Naive thymus-derived CD4-positive, alpha-beta T cell (primary cell): ENCODE results near the gene OXCT1. TPM values are rescaled to one million over a fixed set of nuclear protein-coding genes. Genes with fewer than 3 reads are reported as not detected.

Experiments used
- ATAC-seq: fragments of 150-1000 bp; cut with Tn5 transposase; 2 replicates; pipeline ENCODE4 v1.10.0; 2021; ENCODE audit warnings: mild to moderate bottlenecking, moderate library complexity
- CTCF ChIA-PET: fragments of 350-600 bp; sonication (Branson Sonifier 250); formaldehyde crosslinking; loops from one replicate; lab custom pipeline; 2021; ENCODE audit warnings: antibody characterized with exemption; lab: Charles Lee
- POLR2A ChIA-PET: fragments of 350-600 bp; sonication (Branson Sonifier 250); formaldehyde crosslinking; loops from one replicate; lab custom pipeline; 2021; ENCODE audit warnings: antibody characterized with exemption, inconsistent platforms; lab: Charles Lee
- DNase-seq, 9 donors: peaks; one replicate each; pipeline versions ENCODE4 v3.0.0 to v3.0.0-alpha.2; 2020 to 2022; ENCODE audit warnings: mixed read lengths in 1 of 9
- H3K27ac ChIP-seq: one replicate; pipeline ENCODE4 v1.7.0; 2013; ENCODE audit warnings: mild to moderate bottlenecking, low read depth, low read length, moderate library complexity
- H3K27me3 ChIP-seq, 2 donors: one replicate each; pipeline ENCODE4 v1.7.0; 2013; ENCODE audit warnings: low read length in 2 of 2, mild to moderate bottlenecking in 2 of 2, moderate library complexity in 2 of 2; ENCODE audit not compliant: control insufficient read depth in 2 of 2, insufficient read depth in 2 of 2
- H3K36me3 ChIP-seq, 3 experiments: 1 replicate in 2 of 3; 2 replicates in 1 of 3; pipeline ENCODE4 v1.7.0; 2013; ENCODE audit warnings: low read length in 3 of 3, mild to moderate bottlenecking in 3 of 3, moderate library complexity in 1 of 3; ENCODE audit not compliant: insufficient read depth in 3 of 3, control insufficient read depth in 2 of 3
- H3K4me1 ChIP-seq, 2 donors: one replicate each; pipeline ENCODE4 v1.7.0; 2013; ENCODE audit warnings: low read length in 2 of 2, mild to moderate bottlenecking in 2 of 2, moderate library complexity in 1 of 2; ENCODE audit not compliant: control insufficient read depth in 2 of 2, insufficient read depth in 2 of 2
- H3K4me3 ChIP-seq: 2 replicates; pipeline ENCODE4 v1.7.0; 2013; ENCODE audit warnings: mild to moderate bottlenecking, low read length
- H3K9me3 ChIP-seq, 3 experiments: 1 replicate in 2 of 3; 2 replicates in 1 of 3; pipeline ENCODE4 v1.7.0; 2013; ENCODE audit warnings: low read length in 3 of 3; ENCODE audit not compliant: control insufficient read depth in 2 of 3
- H3K27ac Mint-ChIP-seq, 9 donors: one replicate each; pipeline ENCODE4 v1.8.0; 2020 to 2022; ENCODE audit warnings: mixed read lengths in 9 of 9, mild to moderate bottlenecking in 8 of 9, moderate library complexity in 5 of 9, inconsistent platforms in 2 of 9
- H3K27me3 Mint-ChIP-seq, 5 donors: one replicate each; pipeline ENCODE4 v1.8.0; 2021 to 2022; ENCODE audit warnings: mixed read lengths in 5 of 5, mild to moderate bottlenecking in 1 of 5
- H3K36me3 Mint-ChIP-seq, 5 donors: one replicate each; pipeline ENCODE4 v1.8.0; 2020 to 2022; ENCODE audit warnings: mixed read lengths in 5 of 5, mild to moderate bottlenecking in 3 of 5, inconsistent platforms in 1 of 5
- H3K4me1 Mint-ChIP-seq, 7 donors: one replicate each; pipeline ENCODE4 v1.8.0; 2020 to 2022; ENCODE audit warnings: mixed read lengths in 7 of 7, mild to moderate bottlenecking in 3 of 7, inconsistent platforms in 1 of 7
- H3K4me3 Mint-ChIP-seq, 10 donors: one replicate each; pipeline ENCODE4 v1.8.0; 2020 to 2022; ENCODE audit warnings: mild to moderate bottlenecking in 10 of 10, mixed read lengths in 10 of 10, moderate library complexity in 6 of 10, inconsistent platforms in 2 of 10
- H3K9me3 Mint-ChIP-seq, 11 donors: one replicate each; pipeline ENCODE4 v1.8.0; 2020 to 2022; ENCODE audit warnings: mixed read lengths in 11 of 11, mild to moderate bottlenecking in 4 of 11, inconsistent platforms in 1 of 11, moderate library complexity in 1 of 11
- intact Hi-C, 2 donors: fragments of 100-400 bp; cut with micrococcal nuclease; formaldehyde crosslinking; loops; one replicate each; pipeline ENCODE4 v1.15.1; 2023
- polyA plus RNA-seq, 2 donors: library from polyadenylated mRNA; unstranded; fragments of 300-500 nt; fragmentation: Illumina TruSeq; gene quantifications; one replicate each; pipeline ENCODE4 v1.2.3, GENCODE V29; 2021
- total RNA-seq, 6 experiments: library from RNA in 5 of 6; stranded (reverse) in 5 of 6; gene quantifications; 1 replicate in 5 of 6; 2 replicates in 1 of 6; pipeline ENCODE4 v1.2.3 and lab custom pipeline; 2021 to 2026

The OXCT1 gene
- total and polyA plus RNA-seq, 7 experiments from 2014 or later = 18.6 to 53.1 (median 30.0) TPM

GRCh38 chr5:41883936-41884335, 13.7 kb upstream of the OXCT1 start:
- H3K4me1 ChIP-seq = no peaks in the 10 kb centered on the region
- POLR2A ChIA-PET = interaction anchor here (0.6 kb wide), 1 partner anchor 8 kb away, joined by 3 read pairs; no protein-coding TSS in a partner anchor

GRCh38 chr5:41883243-41883642, 13.0 kb upstream of the OXCT1 start:
- Histone ChIP-seq H3K4me1 (no peaks in the 10 kb centered on the region), H3K9me3 (no peaks in the 10 kb centered on the region), H3K36me3 (no peaks in the 10 kb centered on the region), H3K4me3 (no peak overlapping the region), H3K27me3 (no peaks in the 10 kb centered on the region), H3K27ac (no peak overlapping the region)
- no peak for ATAC-seq
- peaks cover 0 to 11% (median 0%) of the 10 kb centered on the region in 7 donors for H3K4me1 Mint-ChIP-seq
- intact Hi-C loops = no loop called here
- H3K36me3 Mint-ChIP-seq = peaks cover 0 to 5% (median 0%) of the 10 kb centered on the region in 5 donors
- peaks cover 0 to 3% (median 0%) of the 10 kb centered on the region in 11 donors for H3K9me3 Mint-ChIP-seq
- peaks cover 12 to 24% (median 18%) of the 10 kb centered on the region in 5 donors for H3K27me3 Mint-ChIP-seq
- no peak overlapping the region for H3K27ac Mint-ChIP-seq
- no peak for DNase-seq
- ChIA-PET CTCF (no interaction called here), POLR2A (interaction anchor here (0.7 to 1.3 kb wide), 2 partner anchors 18 to 20 kb away, joined by 3 read pairs; no protein-coding TSS in a partner anchor)
- no peak overlapping the region for H3K4me3 Mint-ChIP-seq

More at GRCh38 chr5:41883936-41884335, 13.7 kb upstream of the OXCT1 start:
- intact Hi-C loops = no loop called here
- Histone ChIP-seq H3K27me3 (no peaks in the 10 kb centered on the region), H3K9me3 (no peaks in the 10 kb centered on the region), H3K27ac (no peak overlapping the region), H3K36me3 (no peaks in the 10 kb centered on the region), H3K4me3 (no peak overlapping the region)
- no peak for ATAC-seq
- H3K27ac Mint-ChIP-seq = no peak overlapping the region
- DNase-seq = no peak
- peaks cover 0 to 11% (median 0%) of the 10 kb centered on the region in 7 donors for H3K4me1 Mint-ChIP-seq
- no peak overlapping the region for H3K4me3 Mint-ChIP-seq
- H3K27me3 Mint-ChIP-seq = peaks cover 12 to 19% (median 16%) of the 10 kb centered on the region in 5 donors
- H3K36me3 Mint-ChIP-seq = peaks cover 0 to 5% (median 0%) of the 10 kb centered on the region in 5 donors
- peaks cover 0 to 3% (median 0%) of the 10 kb centered on the region in 11 donors for H3K9me3 Mint-ChIP-seq
- CTCF ChIA-PET = no interaction called here

- H3K27me3 Mint-ChIP-seq = peaks cover 11 to 22% (median 13%) of the 10 kb centered on the region in 5 donors
- H3K27ac Mint-ChIP-seq = no peak overlapping the region
- Histone ChIP-seq H3K36me3 (no peaks in the 10 kb centered on the region), H3K27me3 (no peaks in the 10 kb centered on the region), H3K4me1 (no peaks in the 10 kb centered on the region), H3K4me3 (no peak overlapping the region), H3K27ac (no peak overlapping the region), H3K9me3 (no peaks in the 10 kb centered on the region)
- DNase-seq (no peak), ATAC-seq (no peak)
- H3K9me3 Mint-ChIP-seq = peaks cover 0 to 3% (median 0%) of the 10 kb centered on the region in 11 donors
- POLR2A ChIA-PET = interaction anchor here (0.7 to 1.3 kb wide), 2 partner anchors 19 to 21 kb away, joined by 3 read pairs; no protein-coding TSS in a partner anchor
- intact Hi-C loops = no loop called here
- peaks cover 0 to 4% (median 0%) of the 10 kb centered on the region in 5 donors for H3K36me3 Mint-ChIP-seq
- peaks cover 0 to 11% (median 0%) of the 10 kb centered on the region in 7 donors for H3K4me1 Mint-ChIP-seq
- no peak overlapping the region for H3K4me3 Mint-ChIP-seq
- CTCF ChIA-PET = no interaction called here
Observed at GRCh38 chr5:41882765-41883164, 12.5 kb upstream of the OXCT1 start.

- no peaks in the 10 kb centered on the region for H3K4me1 ChIP-seq
- peaks cover 7 to 16% (median 12%) of the 10 kb centered on the region in 5 donors for H3K27me3 Mint-ChIP-seq
- POLR2A ChIA-PET = interaction anchor here (0.6 kb wide), 1 partner anchor 1044 kb away, joined by 3 read pairs; the partner anchor contains the start of gene RPL37
- no peak overlapping the region for H3K27ac ChIP-seq
- H3K36me3 Mint-ChIP-seq = peaks cover 0 to 3% (median 0%) of the 10 kb centered on the region in 5 donors
- H3K36me3 ChIP-seq = no peaks in the 10 kb centered on the region
- no peak overlapping the region for H3K4me3 Mint-ChIP-seq
- intact Hi-C loops = loop anchor here in 1 of 2 donors (10.0 kb wide), 1 partner anchor 1194 kb away; no protein-coding TSS in a partner anchor
- no peak for DNase-seq
- CTCF ChIA-PET = no interaction called here
- H3K4me1 Mint-ChIP-seq = peaks cover 0 to 16% (median 7%) of the 10 kb centered on the region in 7 donors
- no peaks in the 10 kb centered on the region for H3K27me3 ChIP-seq
- H3K9me3 ChIP-seq = no peaks in the 10 kb centered on the region
- peaks cover 0 to 3% (median 0%) of the 10 kb centered on the region in 11 donors for H3K9me3 Mint-ChIP-seq
- no peak for ATAC-seq
- H3K4me3 ChIP-seq = no peak overlapping the region
- H3K27ac Mint-ChIP-seq = no peak overlapping the region
Observed at GRCh38 chr5:41878643-41879478, 8.6 kb upstream of the OXCT1 start.

- H3K4me3 ChIP-seq = no peak overlapping the region
- ATAC-seq (no peak), DNase-seq (no peak)
- intact Hi-C loops = loop anchor here in 1 of 2 donors (10.0 kb wide), 1 partner anchor 1193 kb away; no protein-coding TSS in a partner anchor
- H3K4me1 ChIP-seq = no peaks in the 10 kb centered on the region
- POLR2A ChIA-PET = no interaction called here
- H3K27ac ChIP-seq = no peak overlapping the region
- H3K36me3 ChIP-seq = no peaks in the 10 kb centered on the region
- Mint-ChIP-seq H3K27ac (no peak overlapping the region), H3K27me3 (peaks cover 6 to 16% (median 8%) of the 10 kb centered on the region in 5 donors), H3K9me3 (peaks cover 0 to 3% (median 0%) of the 10 kb centered on the region in 11 donors), H3K4me3 (no peak overlapping the region), H3K4me1 (peaks cover 0 to 17% (median 8%) of the 10 kb centered on the region in 7 donors), H3K36me3 (peaks cover 0 to 3% (median 0%) of the 10 kb centered on the region in 5 donors)
- CTCF ChIA-PET = no interaction called here
- no peaks in the 10 kb centered on the region for H3K9me3 ChIP-seq
- no peaks in the 10 kb centered on the region for H3K27me3 ChIP-seq
Observed at GRCh38 chr5:41878173-41878572, 7.9 kb upstream of the OXCT1 start.

GRCh38 chr5:41877408-41877807, 7.2 kb upstream of the OXCT1 start:
- H3K27me3 Mint-ChIP-seq = peaks cover 5 to 16% (median 8%) of the 10 kb centered on the region in 5 donors
- H3K27ac Mint-ChIP-seq = peak overlapping the region in 1 of 9 donors; percentile 17
- no peaks in the 10 kb centered on the region for H3K36me3 ChIP-seq
- intact Hi-C loops = loop anchor here in 1 of 2 donors (10.0 kb wide), 1 partner anchor 1193 kb away; no protein-coding TSS in a partner anchor
- H3K4me1 ChIP-seq = no peaks in the 10 kb centered on the region
- peaks cover 0 to 15% (median 8%) of the 10 kb centered on the region in 7 donors for H3K4me1 Mint-ChIP-seq
- no peak overlapping the region for H3K4me3 Mint-ChIP-seq
- H3K27ac ChIP-seq = no peak overlapping the region
- H3K9me3 Mint-ChIP-seq = peaks cover 0 to 3% (median 0%) of the 10 kb centered on the region in 11 donors
- ChIA-PET POLR2A (interaction anchor here (4.0 kb wide), 1 partner anchor 27 kb away, joined by 27 read pairs; the partner anchor contains the start of gene RIMOC1), CTCF (interaction anchor here (1.6 kb wide), 1 partner anchor 21 kb away, joined by 4 read pairs; no protein-coding TSS in a partner anchor)
- DNase-seq (no peak), ATAC-seq (no peak)
- no peak overlapping the region for H3K4me3 ChIP-seq
- peaks cover 0 to 3% (median 0%) of the 10 kb centered on the region in 5 donors for H3K36me3 Mint-ChIP-seq
- H3K9me3 ChIP-seq = no peaks in the 10 kb centered on the region
- H3K27me3 ChIP-seq = no peaks in the 10 kb centered on the region
